ENCODE data around the gene DPH2.

Gene DPH2

GRCh38 chr1:43944860-43945259, 24.9 kb upstream of the DPH2 start:
- DNase-seq = no peak

- no peak for DNase-seq
Observed at GRCh38 chr1:43945674-43946235, 24.1 kb upstream of the DPH2 start.

- DNase-seq = peak; percentile 97
Observed at GRCh38 chr1:43946236-43947060, 23.4 kb upstream of the DPH2 start, which contains the start of gene IPO13. TSS of gene IPO13 (plus strand) at chr1:43946950. CDS start at chr1:43947601, 651 bp downstream.

GRCh38 chr1:43947061-43947873, 22.5 kb upstream of the DPH2 start:
- peak; percentile 22 for DNase-seq

- DNase-seq = no peak
Observed at GRCh38 chr1:43947874-43948437, 21.9 kb upstream of the DPH2 start.

GRCh38 chr1:43949678-43950077, 20.1 kb upstream of the DPH2 start:
- DNase-seq = no peak

GRCh38 chr1:43951021-43951985, 18.5 kb upstream of the DPH2 start:
- no peak for DNase-seq

GRCh38 chr1:43952731-43953346, 17.0 kb upstream of the DPH2 start:
- no peak for DNase-seq

GRCh38 chr1:43953361-43953760, 16.4 kb upstream of the DPH2 start:
- DNase-seq = no peak

- DNase-seq = no peak
Observed at GRCh38 chr1:43954036-43954435, 15.8 kb upstream of the DPH2 start.

GRCh38 chr1:43956234-43956633, 13.6 kb upstream of the DPH2 start:
- no peak for DNase-seq

- DNase-seq = no peak
Observed at GRCh38 chr1:43957407-43958040, 12.3 kb upstream of the DPH2 start.

GRCh38 chr1:43958351-43959255, 11.2 kb upstream of the DPH2 start:
- no peak for DNase-seq

- no peak for DNase-seq
Observed at GRCh38 chr1:43960798-43961197, 9.0 kb upstream of the DPH2 start.

- no peak for DNase-seq
Observed at GRCh38 chr1:43961692-43962091, 8.1 kb upstream of the DPH2 start.

- no peak for DNase-seq
Observed at GRCh38 chr1:43962324-43962723, 7.5 kb upstream of the DPH2 start.

GRCh38 chr1:43963006-43963405, 6.8 kb upstream of the DPH2 start:
- DNase-seq = no peak

GRCh38 chr1:43963890-43964289, 5.9 kb upstream of the DPH2 start:
- DNase-seq = no peak

GRCh38 chr1:43965316-43965715, 4.5 kb upstream of the DPH2 start:
- DNase-seq = no peak

- DNase-seq = no peak
Observed at GRCh38 chr1:43968348-43968948, 1.4 kb upstream of the DPH2 start.

Data from activated naive CD4-positive, alpha-beta T cell treated with anti-CD3 and anti-CD28 coated beads, Interleukin-2, amount 50 U/mL, for 16 hours (primary cell).